ENCODE measurements around the gene VEGFD. TPM values are rescaled to one million over a fixed set of nuclear protein-coding genes. Genes with fewer than 3 reads are reported as not detected.
"Not testable (repeated sequence)": the region's sequence is repeated elsewhere in the genome, so short reads cannot be mapped to it uniquely, and the experiment has no call there.

Gene VEGFD
- total RNA-seq, 2 experiments from 2014 or later: not detected

GRCh38 chrX:15315509-15315908 lies 68.7 kb downstream of the VEGFD start, which contains the start of gene ASB11:
ASB11 (minus strand) TSS chrX:15315640; CDS start chrX:15315605, 35 bp downstream.
- intact Hi-C loops (cut with micrococcal nuclease): no loop called here
- DNase-seq: no peak
- no peak for ATAC-seq
- Mint-ChIP-seq H3K4me3 (no peak within 1 kb of the TSS), H3K36me3 (ENCODE audit: low read depth) (peaks cover 6% of the 10 kb centered on the region), H3K27ac (no peak within 1 kb of the TSS), H3K4me1 (ENCODE audit: low read depth) (no peaks in the 10 kb centered on the region), H3K27me3 (no peaks in the 10 kb centered on the region), H3K9me3 (no peaks in the 10 kb centered on the region)
- POLR2A ChIA-PET: no interaction called here
- CTCF ChIA-PET: no interaction called here
- TF ChIP-seq CTCF (IDR thresholded peaks at IDR 0.05): no peak

- H3K27me3 Mint-ChIP-seq: no peaks in the 10 kb centered on the region
- ATAC-seq (no peak), DNase-seq (no peak)
- POLR2A ChIA-PET: no interaction called here
- H3K27ac Mint-ChIP-seq: no peak overlapping the region
- CTCF ChIA-PET: no interaction called here
- intact Hi-C loops (cut with micrococcal nuclease): no loop called here
- H3K4me3 Mint-ChIP-seq: no peak overlapping the region
- no peaks in the 10 kb centered on the region for H3K4me1 Mint-ChIP-seq (ENCODE audit: low read depth)
- H3K36me3 Mint-ChIP-seq (ENCODE audit: low read depth): peaks cover 3% of the 10 kb centered on the region
- no peaks in the 10 kb centered on the region for H3K9me3 Mint-ChIP-seq
- no peak for TF ChIP-seq CTCF (IDR thresholded peaks at IDR 0.05)
Measured at GRCh38 chrX:15314472-15314871, 69.7 kb downstream of the VEGFD start.

GRCh38 chrX:15311119-15311518 lies 73.1 kb downstream of the VEGFD start:
- intact Hi-C loops (cut with micrococcal nuclease): no loop called here
- DNase-seq (no peak), ATAC-seq (no peak)
- Mint-ChIP-seq H3K27ac (no peak overlapping the region), H3K4me1 (ENCODE audit: low read depth) (no peaks in the 10 kb centered on the region), H3K9me3 (no peaks in the 10 kb centered on the region), H3K27me3 (no peaks in the 10 kb centered on the region), H3K36me3 (ENCODE audit: low read depth) (no peaks in the 10 kb centered on the region), H3K4me3 (no peak overlapping the region)
- TF ChIP-seq CTCF (IDR thresholded peaks at IDR 0.05): no peak
- CTCF ChIA-PET: no interaction called here
- POLR2A ChIA-PET: no interaction called here

GRCh38 chrX:15310117-15310516 lies 74.1 kb downstream of the VEGFD start:
- TF ChIP-seq CTCF (IDR thresholded peaks at IDR 0.05): no peak
- H3K27ac Mint-ChIP-seq: no peak overlapping the region
- no peaks in the 10 kb centered on the region for H3K4me1 Mint-ChIP-seq (ENCODE audit: low read depth)
- DNase-seq (no peak), ATAC-seq (no peak)
- ChIA-PET CTCF (no interaction called here), POLR2A (no interaction called here)
- H3K36me3 Mint-ChIP-seq (ENCODE audit: low read depth): no peaks in the 10 kb centered on the region
- intact Hi-C loops (cut with micrococcal nuclease): no loop called here
- H3K9me3 Mint-ChIP-seq: no peaks in the 10 kb centered on the region
- H3K27me3 Mint-ChIP-seq: no peaks in the 10 kb centered on the region
- no peak overlapping the region for H3K4me3 Mint-ChIP-seq

- DNase-seq; H3K36me3 Mint-ChIP-seq (ENCODE audit: low read depth); H3K4me1 Mint-ChIP-seq (ENCODE audit: low read depth); POLR2A ChIA-PET; H3K4me3 Mint-ChIP-seq; H3K27ac Mint-ChIP-seq; ATAC-seq; H3K9me3 Mint-ChIP-seq; H3K27me3 Mint-ChIP-seq; intact Hi-C loops (cut with micrococcal nuclease); CTCF ChIA-PET: not testable (repeated sequence)
Measured at GRCh38 chrX:15305899-15306298, 78.3 kb downstream of the VEGFD start.

GRCh38 chrX:15301924-15302323 lies 82.3 kb downstream of the VEGFD start:
- ATAC-seq: peak; percentile 74
- Mint-ChIP-seq H3K4me1 (ENCODE audit: low read depth) (no peaks in the 10 kb centered on the region), H3K9me3 (no peaks in the 10 kb centered on the region), H3K4me3 (no peak overlapping the region), H3K36me3 (ENCODE audit: low read depth) (no peaks in the 10 kb centered on the region), H3K27me3 (no peaks in the 10 kb centered on the region), H3K27ac (no peak overlapping the region)
- DNase-seq: peak; percentile 36
- ChIA-PET POLR2A (no interaction called here), CTCF (no interaction called here)
- intact Hi-C loops (cut with micrococcal nuclease): loop anchor here (5.0 kb wide), 1 partner anchor 165 kb away; no protein-coding TSS in a partner anchor
- no peak for TF ChIP-seq CTCF (IDR thresholded peaks at IDR 0.05)
